ENCODE measurements around the gene DLK1. TPM values are rescaled to one million over a fixed set of nuclear protein-coding genes. Genes with fewer than 3 reads are reported as not detected.

Gene DLK1
- polyA plus RNA-seq, 1 donor (not counting 4 experiments of a cell fraction or from before 2014, with no cell fraction given), result not detected

- no peak for FAIRE-seq
- H3K27me3 ChIP-seq (ENCODE audit: control insufficient read depth, extremely low read depth, insufficient read depth, low read length), result peaks cover 57% of the 10 kb centered on the region
- no peaks in the 10 kb centered on the region for H3K79me2 ChIP-seq (ENCODE audit: control insufficient read depth, insufficient read depth, low read length)
These were observed 51.8 kb downstream of the DLK1 start for GRCh38 chr14:100778526-100778882.

GRCh38 chr14:100778951-100779690 is 52.4 kb downstream of the DLK1 start:
- Histone ChIP-seq H3K9me1 (ENCODE audit: control insufficient read depth, extremely low read depth, insufficient read depth, low read length) (no peaks in the 10 kb centered on the region), H3K4me3 (ENCODE audit: control insufficient read depth in 2 of 3, extremely low read depth in 1 of 3, insufficient read depth in 2 of 3, low read depth in 1 of 3, low read length in 3 of 3) (no peak overlapping the region), H4K20me1 (ENCODE audit: control insufficient read depth, extremely low read depth, insufficient read depth, low read length) (peaks cover 3% of the 10 kb centered on the region), H3K36me3 (ENCODE audit: control insufficient read depth in 2 of 2, extremely low read depth in 1 of 2, insufficient read depth in 2 of 2, low read length in 2 of 2) (no peaks in the 10 kb centered on the region), H3K27me3 (ENCODE audit: control insufficient read depth, extremely low read depth, insufficient read depth, low read length) (peaks cover 63% of the 10 kb centered on the region), H3K9ac (ENCODE audit: control insufficient read depth, extremely low read depth, insufficient read depth, low read length) (no peak overlapping the region), H3K27ac (ENCODE audit: control insufficient read depth, insufficient read depth, low read length) (no peak overlapping the region), H2AFZ (ENCODE audit: control insufficient read depth, low read length) (no peak overlapping the region), H3K79me2 (ENCODE audit: control insufficient read depth, insufficient read depth, low read length) (no peaks in the 10 kb centered on the region), H3K9me3 (ENCODE audit: control insufficient read depth, low read depth, low read length) (no peaks in the 10 kb centered on the region), H3K4me1 (ENCODE audit: control insufficient read depth, extremely low read depth, insufficient read depth, low read length) (no peaks in the 10 kb centered on the region), H3K4me2 (ENCODE audit: control insufficient read depth, extremely low read depth, insufficient read depth, low read depth, low read length) (no peak overlapping the region)
- no peak for TF ChIP-seq CTCF (optimal IDR thresholded peaks at IDR 0.05 in 1 of 3, IDR thresholded peaks at IDR 0.05 in 1 of 3, conservative IDR thresholded peaks at IDR 0.05 in 1 of 3; ENCODE audit: extremely low read depth in 1 of 3, insufficient read depth in 2 of 3, low read length in 3 of 3)
- no peak for TF ChIP-seq EZH2 (IDR thresholded peaks at IDR 0.05; ENCODE audit: low read length)
- FAIRE-seq (no peak), DNase-seq (ENCODE audit: low read depth, low spot score) (no peak)
- dilution Hi-C loops (cut with MboI; ENCODE audit: extremely low pct_ligation_motif_present, low sequenced_read_pairs), result no loop called here

More at GRCh38 chr14:100778526-100778882, 51.8 kb downstream of the DLK1 start:
- H2AFZ ChIP-seq (ENCODE audit: control insufficient read depth, low read length), result no peak overlapping the region
- no peak overlapping the region for H3K4me3 ChIP-seq (ENCODE audit: control insufficient read depth in 2 of 3, extremely low read depth in 1 of 3, insufficient read depth in 2 of 3, low read depth in 1 of 3, low read length in 3 of 3)
- TF ChIP-seq EZH2 (IDR thresholded peaks at IDR 0.05; ENCODE audit: low read length) (no peak), CTCF (optimal IDR thresholded peaks at IDR 0.05 in 1 of 3, IDR thresholded peaks at IDR 0.05 in 1 of 3, conservative IDR thresholded peaks at IDR 0.05 in 1 of 3; ENCODE audit: extremely low read depth in 1 of 3, insufficient read depth in 2 of 3, low read length in 3 of 3) (no peak)
- peaks cover 3% of the 10 kb centered on the region for H4K20me1 ChIP-seq (ENCODE audit: control insufficient read depth, extremely low read depth, insufficient read depth, low read length)
- H3K36me3 ChIP-seq (ENCODE audit: control insufficient read depth in 2 of 2, extremely low read depth in 1 of 2, insufficient read depth in 2 of 2, low read length in 2 of 2), result no peaks in the 10 kb centered on the region
- no peaks in the 10 kb centered on the region for H3K9me3 ChIP-seq (ENCODE audit: control insufficient read depth, low read depth, low read length)
- no peak for DNase-seq (ENCODE audit: low read depth, low spot score)
- no peak overlapping the region for H3K9ac ChIP-seq (ENCODE audit: control insufficient read depth, extremely low read depth, insufficient read depth, low read length)
- H3K4me1 ChIP-seq (ENCODE audit: control insufficient read depth, extremely low read depth, insufficient read depth, low read length), result no peaks in the 10 kb centered on the region
- H3K4me2 ChIP-seq (ENCODE audit: control insufficient read depth, extremely low read depth, insufficient read depth, low read depth, low read length), result no peak overlapping the region
- dilution Hi-C loops (cut with MboI; ENCODE audit: extremely low pct_ligation_motif_present, low sequenced_read_pairs), result no loop called here
- no peaks in the 10 kb centered on the region for H3K9me1 ChIP-seq (ENCODE audit: control insufficient read depth, extremely low read depth, insufficient read depth, low read length)
- H3K27ac ChIP-seq (ENCODE audit: control insufficient read depth, insufficient read depth, low read length), result no peak overlapping the region
